GM12878 (cell line): Measurements from ENCODE around the gene UST.

Experiments
- CHD4 ChIP-seq: fragments of 200-600 bp; sonication (generic); IDR thresholded peaks from 2 replicates; pipeline ENCODE4 v1.6.1; 2016; ENCODE audit warnings: mild to moderate bottlenecking
- FOS ChIP-seq: IDR thresholded peaks from 3 replicates; pipeline ENCODE4 v1.6.1; 2011; ENCODE audit warnings: borderline replicate concordance; ENCODE audit not compliant: insufficient read length; ENCODE audit errors: extremely low read depth
- NFYB ChIP-seq: IDR thresholded peaks from 2 replicates; pipeline ENCODE4 v1.6.1; 2011; ENCODE audit warnings: low read depth, mild to moderate bottlenecking, low read length, improper control_type of control experiment, moderate library complexity; ENCODE audit not compliant: insufficient read depth
- POLR2A ChIP-seq: IDR thresholded peaks from 2 replicates; pipeline ENCODE4 v1.6.1; 2011; ENCODE audit warnings: low read depth, mild to moderate bottlenecking, low read length
- RFX5 ChIP-seq: IDR thresholded peaks from 2 replicates; pipeline ENCODE4 v1.6.1; 2011; ENCODE audit warnings: low read depth, low read length, improper control_type of control experiment
- SP1 ChIP-seq: IDR thresholded peaks from one replicate; pipeline ENCODE4 v1.6.1; 2011; ENCODE audit warnings: low read depth, low read length
- SREBF1 ChIP-seq: IDR thresholded peaks from 2 replicates; pipeline ENCODE4 v1.6.1; 2012; ENCODE audit warnings: mild to moderate bottlenecking, low read length
- TAF1 ChIP-seq: IDR thresholded peaks from 2 replicates; pipeline ENCODE4 v1.6.1; 2011; ENCODE audit warnings: mild to moderate bottlenecking, low read depth, low read length, borderline replicate concordance
- TF ChIP-seq, protein P1 (sequence below): IDR thresholded peaks from 2 replicates; pipeline ENCODE4 v1.6.1; 2011; ENCODE audit warnings: borderline replicate concordance, low read depth, mild to moderate bottlenecking, moderate library complexity, mixed read lengths, low read length; ENCODE audit not compliant: insufficient read depth; ENCODE audit errors: extremely low read length
- TF ChIP-seq, protein P2 (sequence below), 3 experiments: IDR thresholded peaks in 2 of 3; conservative IDR thresholded peaks in 1 of 3; 2 replicates each; pipeline ENCODE4 v1.5.1; 2011; ENCODE audit warnings: low read depth in 3 of 3, low read length in 3 of 3, mild to moderate bottlenecking in 3 of 3, control low read depth in 2 of 3, moderate library complexity in 2 of 3, inconsistent platforms in 1 of 3, mixed read lengths in 1 of 3; ENCODE audit not compliant: control insufficient read depth in 2 of 3, insufficient read depth in 1 of 3; ENCODE audit errors: extremely low read depth in 1 of 3

DNA sequence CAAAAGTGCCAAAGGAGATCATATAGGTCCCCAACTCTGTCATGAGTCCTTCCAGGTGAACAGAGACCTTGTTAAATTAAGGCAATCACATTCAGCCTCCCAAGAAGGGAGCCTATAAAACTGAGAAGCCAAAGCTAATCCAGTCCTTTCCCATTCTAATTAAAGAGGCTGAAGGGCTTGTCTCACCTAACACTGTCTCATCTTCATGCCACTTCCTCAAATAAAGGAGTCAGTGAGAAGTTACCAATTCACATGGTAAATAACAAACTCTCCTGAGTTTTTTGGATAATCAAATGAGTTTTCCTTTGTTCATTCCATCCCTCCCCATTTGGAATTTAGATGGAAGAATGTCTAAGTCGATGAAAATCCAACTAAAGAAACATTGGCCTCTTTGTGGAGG lies 242.8 kb downstream of the UST start:
- TF ChIP-seq, protein P1, sequence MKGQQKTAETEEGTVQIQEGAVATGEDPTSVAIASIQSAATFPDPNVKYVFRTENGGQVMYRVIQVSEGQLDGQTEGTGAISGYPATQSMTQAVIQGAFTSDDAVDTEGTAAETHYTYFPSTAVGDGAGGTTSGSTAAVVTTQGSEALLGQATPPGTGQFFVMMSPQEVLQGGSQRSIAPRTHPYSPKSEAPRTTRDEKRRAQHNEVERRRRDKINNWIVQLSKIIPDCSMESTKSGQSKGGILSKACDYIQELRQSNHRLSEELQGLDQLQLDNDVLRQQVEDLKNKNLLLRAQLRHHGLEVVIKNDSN: no peak
- TF ChIP-seq POLR2A (no peak), RFX5 (no peak), SP1 (no peak), FOS (no peak), NFYB (no peak), SREBF1 (no peak), CHD4 (no peak), TAF1 (no peak)
- TF ChIP-seq, protein P2, sequence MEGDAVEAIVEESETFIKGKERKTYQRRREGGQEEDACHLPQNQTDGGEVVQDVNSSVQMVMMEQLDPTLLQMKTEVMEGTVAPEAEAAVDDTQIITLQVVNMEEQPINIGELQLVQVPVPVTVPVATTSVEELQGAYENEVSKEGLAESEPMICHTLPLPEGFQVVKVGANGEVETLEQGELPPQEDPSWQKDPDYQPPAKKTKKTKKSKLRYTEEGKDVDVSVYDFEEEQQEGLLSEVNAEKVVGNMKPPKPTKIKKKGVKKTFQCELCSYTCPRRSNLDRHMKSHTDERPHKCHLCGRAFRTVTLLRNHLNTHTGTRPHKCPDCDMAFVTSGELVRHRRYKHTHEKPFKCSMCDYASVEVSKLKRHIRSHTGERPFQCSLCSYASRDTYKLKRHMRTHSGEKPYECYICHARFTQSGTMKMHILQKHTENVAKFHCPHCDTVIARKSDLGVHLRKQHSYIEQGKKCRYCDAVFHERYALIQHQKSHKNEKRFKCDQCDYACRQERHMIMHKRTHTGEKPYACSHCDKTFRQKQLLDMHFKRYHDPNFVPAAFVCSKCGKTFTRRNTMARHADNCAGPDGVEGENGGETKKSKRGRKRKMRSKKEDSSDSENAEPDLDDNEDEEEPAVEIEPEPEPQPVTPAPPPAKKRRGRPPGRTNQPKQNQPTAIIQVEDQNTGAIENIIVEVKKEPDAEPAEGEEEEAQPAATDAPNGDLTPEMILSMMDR (IDR thresholded peaks at IDR 0.05 in 2 of 3, conservative IDR thresholded peaks at IDR 0.05 in 1 of 3; ENCODE audit: control insufficient read depth in 2 of 3, extremely low read depth in 1 of 3, insufficient read depth in 1 of 3, low read depth in 3 of 3, low read length in 3 of 3): no peak
